ENCODE measurements around the gene NCEH1. TPM values are rescaled to one million over a fixed set of nuclear protein-coding genes. Genes with fewer than 3 reads are reported as not detected.
"Not testable (repeated sequence)": the region's sequence is repeated elsewhere in the genome, so short reads cannot be mapped to it uniquely, and the experiment has no call there.

Gene NCEH1
- total RNA-seq, 1 donor from 2014 or later = 4.8 TPM

DNA sequence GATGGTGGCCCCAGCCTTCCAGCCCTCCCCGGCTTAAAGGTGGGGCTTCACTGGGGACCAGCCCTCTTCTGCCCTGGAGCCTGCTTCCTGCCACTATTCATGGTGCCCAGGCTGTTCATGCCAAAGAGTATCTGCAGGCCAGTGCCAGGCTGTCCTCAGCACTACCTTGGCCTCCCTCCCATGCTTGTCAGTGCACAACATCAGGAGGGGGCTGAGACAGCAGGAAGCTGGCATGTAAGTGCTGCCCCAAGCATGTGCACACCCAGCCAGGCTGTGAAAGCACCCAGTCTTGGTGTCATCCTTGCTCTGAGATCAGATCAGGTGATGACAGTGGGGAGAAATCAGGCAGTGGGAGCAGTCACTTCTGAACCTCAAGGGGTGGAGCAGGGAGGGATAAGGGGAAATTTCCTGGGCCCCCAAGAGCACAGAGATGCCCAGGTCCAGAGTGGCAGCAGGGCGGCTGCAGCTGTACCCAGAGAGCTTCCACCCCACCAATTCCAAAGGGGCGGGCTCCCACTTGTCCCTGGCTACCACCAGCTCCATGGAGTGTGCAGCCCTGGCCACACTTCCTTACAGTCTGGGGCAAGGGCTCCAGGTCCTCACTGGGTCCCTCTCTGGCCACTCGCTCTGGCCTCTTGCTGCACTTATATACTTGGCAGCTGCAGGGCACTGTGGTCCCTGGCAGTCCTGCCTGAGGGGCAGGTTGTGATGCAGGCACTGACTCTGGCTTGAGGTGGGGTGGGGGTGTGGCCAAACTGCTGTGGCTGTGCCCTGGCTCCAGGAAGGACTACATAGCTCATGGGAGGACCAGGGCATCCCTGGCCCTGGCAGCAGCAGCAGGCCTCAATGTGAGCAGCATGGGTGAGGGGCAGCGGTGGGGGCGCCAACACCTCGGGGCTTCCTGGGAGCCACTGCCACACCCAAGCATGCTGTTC is 96.3 kb downstream of the NCEH1 start:
- no peak for DNase-seq (ENCODE audit: low spot score)

- DNase-seq (ENCODE audit: low spot score) = no peak
Measured at GRCh38 chr3:172613845-172614244, 97.0 kb downstream of the NCEH1 start.

GRCh38 chr3:172612871-172613678 is 97.8 kb downstream of the NCEH1 start:
- DNase-seq (ENCODE audit: low spot score) = no peak

DNA sequence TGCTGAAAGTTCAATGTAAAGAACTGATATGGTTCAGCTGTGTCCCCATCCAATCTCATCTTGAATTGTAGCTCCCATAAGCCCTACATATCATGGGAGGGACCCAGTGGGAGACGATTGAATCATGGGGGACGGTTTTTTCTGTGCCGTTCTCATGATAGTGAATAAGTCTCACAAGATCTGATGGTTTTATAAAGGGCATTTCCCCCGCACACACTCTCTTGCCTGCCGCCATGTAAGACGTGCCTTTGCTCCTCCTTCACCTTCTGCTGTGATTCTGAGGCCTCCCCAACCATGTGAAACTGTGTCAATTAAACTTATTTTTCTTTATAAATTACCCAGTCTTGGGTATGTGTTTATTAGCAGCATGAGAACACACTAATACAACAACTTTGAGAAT is 101.1 kb downstream of the NCEH1 start:
- no peak for DNase-seq (ENCODE audit: low spot score)

GRCh38 chr3:172608575-172608974 is 102.3 kb downstream of the NCEH1 start:
- no peak for DNase-seq (ENCODE audit: low spot score)

DNA sequence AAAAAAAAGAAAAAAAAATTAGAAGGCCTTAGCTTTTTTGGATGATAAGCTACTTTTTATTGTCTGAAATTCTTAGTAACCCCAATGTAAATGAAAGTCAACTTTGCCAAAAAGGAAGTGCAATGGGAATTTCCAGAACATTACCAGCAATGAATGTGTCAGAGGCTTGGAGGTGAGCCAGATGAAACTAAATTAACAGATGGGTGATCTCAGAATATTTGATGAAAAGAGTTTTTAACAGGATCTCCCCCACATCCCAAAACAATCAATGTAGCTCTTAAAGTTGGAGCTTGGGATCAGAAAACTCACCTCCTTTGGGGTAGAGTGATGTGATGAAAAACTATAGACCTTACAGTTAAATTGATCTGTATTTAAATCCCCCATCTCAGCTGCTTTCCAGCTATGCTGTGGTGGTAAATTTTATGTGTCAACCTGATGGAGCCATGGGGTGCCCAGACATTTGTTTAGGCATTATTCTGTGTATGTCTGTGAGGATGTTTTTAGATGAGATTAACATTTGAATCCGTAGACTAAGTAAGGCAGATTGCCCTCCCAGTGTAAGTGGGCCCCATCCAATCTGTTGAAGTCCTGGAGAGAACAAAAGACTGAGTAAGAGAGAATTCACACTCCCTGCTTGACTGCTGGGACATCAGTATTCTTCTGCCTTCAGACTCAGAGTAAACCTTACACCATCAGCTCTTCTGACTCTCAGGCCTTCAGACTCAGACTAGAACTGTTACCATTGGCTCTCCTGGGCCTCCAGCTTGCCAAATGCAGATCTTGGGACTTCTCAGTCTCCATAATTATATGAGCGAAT is 103.4 kb downstream of the NCEH1 start:
- peak; percentile 21 for DNase-seq (ENCODE audit: low spot score)

DNA sequence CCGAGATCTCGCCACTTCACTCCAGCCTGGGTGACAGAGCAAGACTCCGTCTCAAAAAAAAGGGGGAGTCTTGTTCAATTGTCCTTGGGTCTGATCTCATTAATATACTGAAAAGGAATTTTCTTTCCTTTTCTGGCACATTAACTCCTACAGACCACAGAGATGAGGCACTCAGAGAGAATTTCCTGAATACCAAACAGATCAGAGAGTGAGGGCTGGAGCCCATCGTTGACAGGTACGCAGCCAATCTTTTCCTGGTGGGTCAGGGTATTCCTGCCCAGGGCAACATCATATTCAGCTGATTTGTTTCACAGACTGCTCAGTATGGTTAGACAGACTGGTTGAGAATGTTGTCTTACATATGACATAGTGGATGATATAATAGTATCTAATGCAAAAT is 104.8 kb downstream of the NCEH1 start:
- no peak for DNase-seq (ENCODE audit: low spot score)

DNA sequence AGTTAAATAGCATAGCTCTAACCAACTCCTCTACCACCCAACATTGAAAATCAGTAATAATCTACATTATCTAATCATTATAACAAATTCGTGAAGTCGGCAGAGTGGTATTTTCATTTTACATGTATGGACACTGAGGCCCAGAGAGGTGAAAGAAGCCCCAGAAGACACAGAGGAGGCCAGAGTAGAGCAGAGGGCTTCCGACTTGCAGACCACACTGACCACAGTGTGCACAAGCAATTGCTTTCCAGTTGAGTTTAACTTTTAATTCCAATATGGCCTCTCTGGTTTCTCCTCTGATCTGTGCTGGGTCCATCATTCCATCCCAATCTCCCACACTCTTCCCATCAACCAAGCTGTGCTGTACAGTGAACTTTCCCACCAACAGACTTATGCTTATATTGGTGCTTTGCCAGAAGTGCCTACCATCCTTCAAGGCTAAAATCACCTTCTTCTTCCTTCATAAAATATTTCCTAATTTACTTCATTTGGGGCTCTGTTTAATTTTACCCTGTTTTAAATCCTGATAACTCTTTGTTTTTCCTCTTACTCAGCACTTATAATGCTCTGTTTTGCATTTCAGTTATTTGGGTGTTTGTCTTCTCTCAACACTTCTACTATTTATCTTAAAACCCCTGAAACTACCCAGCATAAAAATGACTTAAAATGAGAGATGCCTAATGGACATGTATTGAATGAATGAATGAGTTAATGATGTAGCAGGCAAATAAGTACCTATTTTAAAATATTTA is 105.8 kb downstream of the NCEH1 start:
- DNase-seq (ENCODE audit: low spot score) = no peak

DNA sequence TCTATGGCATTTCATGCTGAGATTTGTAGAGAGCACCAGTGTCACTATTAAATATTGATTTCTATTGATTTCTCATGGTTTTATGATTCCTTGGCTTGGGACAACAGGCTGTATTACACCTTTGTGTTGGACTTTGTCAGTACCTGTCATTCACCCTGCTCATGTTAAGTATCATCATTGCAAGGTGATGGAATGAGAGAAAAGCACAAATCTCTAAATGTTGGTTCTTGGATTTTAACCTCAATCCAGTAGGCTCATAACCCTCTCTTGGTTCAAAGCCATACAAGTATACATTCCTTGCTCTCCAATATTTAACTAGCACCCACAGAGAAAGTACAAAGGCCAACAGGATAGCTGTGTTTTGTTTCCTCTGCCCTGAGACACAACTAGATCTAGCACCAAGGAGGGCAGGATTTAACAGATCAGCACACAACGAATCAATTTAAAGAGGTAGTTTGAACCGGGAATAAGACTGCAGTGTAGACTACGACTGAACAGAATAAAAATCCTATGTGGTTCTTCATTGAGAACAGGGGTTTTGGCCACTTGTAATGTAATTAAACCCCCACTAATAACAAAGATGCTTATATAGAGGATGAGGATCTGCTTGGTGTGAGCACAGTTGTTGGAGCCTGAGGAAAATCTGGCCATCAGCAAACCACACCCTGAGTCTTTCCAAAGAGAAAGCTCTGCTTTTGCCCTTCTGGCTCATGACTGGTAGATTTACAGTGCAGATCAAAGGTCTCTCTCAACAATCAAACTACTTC is 109.6 kb downstream of the NCEH1 start:
- DNase-seq (ENCODE audit: low spot score) = no peak

GRCh38 chr3:172600644-172601065 is 110.2 kb downstream of the NCEH1 start:
- DNase-seq (ENCODE audit: low spot score) = no peak

GRCh38 chr3:172598904-172599303 is 112.0 kb downstream of the NCEH1 start:
- DNase-seq (ENCODE audit: low spot score) = no peak

DNA sequence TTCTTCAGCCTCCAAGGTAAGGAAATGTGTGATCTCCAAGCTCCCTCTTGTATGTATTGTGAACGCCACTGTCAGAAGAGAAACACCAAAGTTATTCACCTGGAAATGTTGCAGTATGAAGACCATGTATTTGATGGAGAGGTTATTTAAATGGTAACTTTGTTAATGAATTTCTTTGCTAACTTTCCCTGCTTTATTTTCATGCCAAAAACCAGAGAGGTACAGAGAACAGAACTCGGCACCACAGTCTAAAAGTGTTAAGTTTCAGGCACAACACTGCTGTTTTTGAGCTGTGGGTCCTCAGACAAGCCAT is 114.5 kb downstream of the NCEH1 start:
- no peak for DNase-seq (ENCODE audit: low spot score)

DNA sequence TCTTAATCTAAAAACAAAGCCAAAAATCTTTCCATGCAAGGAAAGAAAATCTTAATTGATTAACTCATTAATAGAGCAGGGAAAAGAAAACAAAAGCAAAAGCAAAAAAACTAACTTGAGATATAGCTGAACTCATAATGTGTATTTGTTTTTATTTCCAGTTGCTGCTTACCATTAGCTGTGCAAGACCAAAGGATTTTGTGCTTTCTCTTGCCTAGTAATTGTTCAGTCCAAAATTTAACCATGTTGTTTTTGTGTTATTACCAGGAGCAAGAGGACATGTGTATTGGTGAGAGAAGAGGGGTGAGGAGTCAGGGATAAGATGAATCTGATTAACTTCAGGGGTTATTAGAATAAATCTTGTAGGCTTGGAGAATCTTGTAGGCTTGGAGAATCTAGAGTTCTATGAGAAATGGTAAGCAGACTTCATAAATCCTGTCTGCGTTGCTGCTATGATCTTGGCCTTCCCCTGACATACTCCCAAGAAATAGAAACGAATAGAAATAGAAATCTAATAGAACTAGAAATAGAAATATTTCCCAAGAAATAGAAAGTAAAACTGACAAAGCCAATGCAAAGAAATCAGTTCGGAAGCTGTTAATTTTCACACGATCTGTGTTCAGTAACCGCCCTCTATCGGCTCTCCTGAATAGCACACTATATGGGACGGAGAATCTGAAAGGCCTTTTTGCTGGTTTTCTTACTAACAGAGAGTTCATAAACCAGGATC is 115.0 kb downstream of the NCEH1 start:
- peak; percentile 43 for DNase-seq (ENCODE audit: low spot score)

DNA sequence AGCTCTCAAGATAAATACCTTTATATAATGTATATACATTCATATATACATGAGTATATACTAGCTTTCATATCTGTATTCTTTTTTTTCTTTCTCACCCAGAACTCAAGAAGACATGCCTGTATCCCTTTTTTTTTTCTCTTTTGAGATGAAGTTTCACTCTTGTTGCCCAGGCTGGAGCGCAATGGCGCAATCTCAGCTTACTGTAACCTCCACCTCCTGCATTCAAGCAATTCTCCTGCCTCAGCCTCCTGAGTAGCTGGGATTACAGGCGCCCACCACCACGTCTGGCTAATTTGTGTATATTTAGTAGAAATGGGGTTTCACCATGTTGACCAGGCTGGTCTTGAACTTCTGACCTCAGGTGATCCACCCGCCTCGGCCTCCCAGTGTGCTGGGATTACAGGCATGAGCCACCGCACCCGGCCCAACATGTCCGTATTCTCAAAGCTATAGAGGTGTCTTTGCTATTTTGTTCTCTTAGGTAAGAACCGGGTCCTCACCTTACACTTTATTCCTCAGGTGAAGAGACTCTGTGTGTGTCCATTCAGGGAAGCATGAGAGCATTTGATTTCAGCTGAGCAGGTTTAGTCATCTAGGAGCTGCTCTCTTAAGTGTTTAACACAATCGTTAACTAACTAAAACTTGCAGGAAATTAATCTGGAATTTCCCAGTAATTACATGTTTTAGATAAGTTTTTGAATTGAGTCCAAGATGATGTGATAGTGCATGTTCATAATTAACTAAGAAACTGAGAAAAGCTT is 115.8 kb downstream of the NCEH1 start:
- DNase-seq (ENCODE audit: low spot score) = not testable (repeated sequence)

DNA sequence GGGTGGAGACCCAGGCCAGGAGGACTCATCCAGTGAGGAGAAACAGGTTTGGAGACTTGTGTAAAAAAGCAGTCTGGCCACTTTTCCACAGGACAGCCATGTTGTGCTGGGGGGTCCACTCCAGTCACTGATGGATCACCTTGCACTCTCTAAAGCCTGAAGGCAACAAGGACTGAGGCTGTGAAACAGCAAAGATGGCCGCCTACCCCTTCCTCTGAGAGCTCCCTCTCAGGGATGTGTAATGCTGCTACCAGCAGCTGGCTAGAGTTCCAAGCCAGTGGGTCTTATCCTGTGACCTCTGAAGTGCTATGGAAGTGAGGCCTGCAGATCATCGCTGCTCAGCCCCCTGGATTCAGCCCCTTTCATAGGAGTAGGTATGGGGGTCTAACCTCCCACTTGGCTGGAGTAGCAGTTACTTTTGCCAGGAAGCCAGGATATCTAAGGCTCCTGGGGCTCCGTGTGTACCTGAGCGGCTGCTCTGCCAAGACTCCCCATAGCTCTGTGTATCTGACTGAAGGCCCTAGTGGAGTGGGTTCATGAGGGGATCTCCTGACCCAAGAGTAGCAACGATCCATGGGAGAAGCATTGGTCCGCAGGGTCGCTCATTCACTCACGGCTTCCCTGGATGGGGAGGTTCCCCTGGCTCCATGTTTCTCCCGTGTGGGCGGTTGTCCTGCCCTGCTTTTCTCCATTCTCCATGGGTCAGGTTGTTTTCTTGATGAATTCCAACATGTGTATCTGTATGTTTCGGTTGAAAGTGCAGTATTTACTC is 117.8 kb downstream of the NCEH1 start:
- DNase-seq (ENCODE audit: low spot score) = no peak

DNA sequence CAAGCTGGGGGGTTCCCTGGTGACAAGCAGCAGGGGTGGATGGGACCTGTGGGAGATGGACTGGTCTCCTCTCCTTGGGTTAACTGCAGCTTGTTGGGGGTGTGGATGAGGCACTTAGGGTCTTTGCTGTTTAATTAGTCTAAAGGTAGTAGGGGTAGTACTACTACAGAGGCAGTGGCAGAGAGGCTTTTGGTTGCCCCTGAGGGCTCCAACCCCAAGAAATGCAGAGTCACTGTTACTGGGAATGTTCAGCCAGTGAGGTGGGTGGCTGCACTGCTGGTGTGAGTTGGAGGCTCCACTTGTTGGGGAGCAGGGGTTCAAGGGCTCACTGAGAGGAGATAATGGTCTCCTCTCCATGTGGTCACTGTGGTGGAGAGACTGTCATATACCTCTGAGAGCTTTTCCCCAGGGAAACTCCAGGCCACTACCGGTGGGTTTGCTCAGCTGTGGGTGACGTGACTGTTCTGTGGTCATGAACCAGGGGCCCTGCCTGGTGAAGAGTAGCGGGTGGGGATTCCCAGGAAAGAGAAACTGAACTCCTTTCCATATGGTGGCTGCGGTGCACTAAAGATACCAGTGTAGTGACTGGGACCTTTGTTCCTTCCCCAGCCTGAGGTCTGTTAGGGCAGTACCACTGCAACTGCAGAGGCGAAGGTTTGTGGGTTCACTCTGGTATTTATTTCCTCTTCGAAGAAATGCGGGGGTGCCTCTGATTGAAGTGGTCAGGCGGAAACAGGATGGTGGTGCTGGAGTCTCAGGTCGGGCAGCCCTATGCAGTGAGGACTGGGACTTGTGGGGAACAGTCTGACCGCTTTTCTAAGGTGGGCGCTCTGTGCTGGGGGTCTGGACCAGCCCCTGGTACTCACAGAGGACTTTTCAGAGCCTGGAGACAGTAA is 118.7 kb downstream of the NCEH1 start:
- no peak for DNase-seq (ENCODE audit: low spot score)

DNA sequence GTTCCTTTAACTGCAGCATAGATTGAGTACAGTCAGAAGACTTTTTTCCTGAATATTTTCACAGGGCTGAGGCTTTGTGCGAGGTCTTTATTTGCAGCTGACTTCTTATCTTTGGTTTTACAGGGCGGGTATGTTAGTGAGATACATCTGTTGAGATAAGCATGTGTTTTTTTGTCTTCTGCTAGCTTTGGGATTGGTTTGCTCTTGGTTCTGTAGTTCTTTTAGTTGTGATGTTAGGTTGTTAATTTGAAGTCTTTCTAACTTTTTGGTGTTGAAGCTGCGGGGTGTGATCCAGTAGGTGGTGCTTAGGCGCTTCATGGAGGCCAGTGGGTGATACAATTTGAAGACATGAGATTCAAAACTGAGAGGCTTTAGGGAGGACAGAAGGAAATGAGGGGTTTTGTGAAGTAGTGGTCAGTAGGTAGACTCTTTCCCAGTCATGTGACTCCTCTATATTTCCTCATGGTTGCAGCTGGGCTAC is 119.7 kb downstream of the NCEH1 start:
- DNase-seq (ENCODE audit: low spot score) = peak; percentile 39

Measured in umbilical cord (tissue), 2 donors.